GM20000 (cell line): ENCODE results near the gene STARD9.

Experiments
- DNase-seq: peaks from one replicate; pipeline ENCODE4 v3.0.0; 2012; ENCODE audit warnings: low spot score
- TF ChIP-seq, protein P1 (sequence below): IDR thresholded peaks from 2 replicates; pipeline ENCODE4 v1.5.1; 2012; ENCODE audit warnings: mild to moderate bottlenecking, control low read depth; ENCODE audit errors: extremely low read depth, missing control alignments

The STARD9 gene

DNA sequence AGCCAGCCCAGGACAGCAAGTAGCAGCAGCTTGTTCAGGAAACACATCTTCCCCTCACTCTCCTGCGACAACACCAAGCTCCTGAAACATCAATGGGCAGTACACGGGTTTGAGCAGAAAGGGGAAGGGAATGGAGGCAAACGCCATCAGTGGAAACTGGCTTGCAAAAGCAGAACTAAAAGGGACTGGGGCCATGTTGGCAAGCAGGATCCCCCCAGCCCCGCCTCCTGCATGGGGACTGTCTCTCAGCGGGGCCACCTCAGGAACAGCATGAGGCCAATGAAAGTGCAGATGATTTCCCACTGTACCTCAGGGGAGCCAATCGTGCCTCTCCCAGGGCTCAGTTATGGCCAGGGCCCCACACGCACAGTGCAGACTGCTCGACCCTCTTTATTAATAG lies 154.7 kb downstream of the STARD9 start:
- TF ChIP-seq, protein P1, sequence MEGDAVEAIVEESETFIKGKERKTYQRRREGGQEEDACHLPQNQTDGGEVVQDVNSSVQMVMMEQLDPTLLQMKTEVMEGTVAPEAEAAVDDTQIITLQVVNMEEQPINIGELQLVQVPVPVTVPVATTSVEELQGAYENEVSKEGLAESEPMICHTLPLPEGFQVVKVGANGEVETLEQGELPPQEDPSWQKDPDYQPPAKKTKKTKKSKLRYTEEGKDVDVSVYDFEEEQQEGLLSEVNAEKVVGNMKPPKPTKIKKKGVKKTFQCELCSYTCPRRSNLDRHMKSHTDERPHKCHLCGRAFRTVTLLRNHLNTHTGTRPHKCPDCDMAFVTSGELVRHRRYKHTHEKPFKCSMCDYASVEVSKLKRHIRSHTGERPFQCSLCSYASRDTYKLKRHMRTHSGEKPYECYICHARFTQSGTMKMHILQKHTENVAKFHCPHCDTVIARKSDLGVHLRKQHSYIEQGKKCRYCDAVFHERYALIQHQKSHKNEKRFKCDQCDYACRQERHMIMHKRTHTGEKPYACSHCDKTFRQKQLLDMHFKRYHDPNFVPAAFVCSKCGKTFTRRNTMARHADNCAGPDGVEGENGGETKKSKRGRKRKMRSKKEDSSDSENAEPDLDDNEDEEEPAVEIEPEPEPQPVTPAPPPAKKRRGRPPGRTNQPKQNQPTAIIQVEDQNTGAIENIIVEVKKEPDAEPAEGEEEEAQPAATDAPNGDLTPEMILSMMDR = no peak
- DNase-seq = no peak

DNA sequence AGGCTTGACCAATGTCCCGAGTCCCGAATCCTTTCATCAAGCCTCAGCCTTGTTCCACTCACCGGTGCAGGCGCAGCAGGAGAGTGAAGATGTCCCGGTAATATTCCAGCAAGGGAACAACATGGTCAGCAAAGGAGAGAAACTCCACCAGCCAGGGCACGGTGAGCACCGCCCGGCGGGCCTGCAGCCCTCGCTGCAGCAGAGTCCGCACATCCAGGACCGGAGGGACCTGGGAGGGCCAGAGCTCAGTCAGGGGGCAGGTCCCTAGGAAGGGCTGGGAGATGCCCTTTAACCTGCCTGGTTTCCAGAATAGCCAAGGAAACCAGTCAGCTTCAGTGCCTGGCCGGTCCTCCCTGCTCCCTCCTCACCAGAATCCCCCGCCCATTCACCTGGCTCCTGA lies 155.1 kb downstream of the STARD9 start:
- no peak for DNase-seq
- TF ChIP-seq, protein P1 = no peak

DNA sequence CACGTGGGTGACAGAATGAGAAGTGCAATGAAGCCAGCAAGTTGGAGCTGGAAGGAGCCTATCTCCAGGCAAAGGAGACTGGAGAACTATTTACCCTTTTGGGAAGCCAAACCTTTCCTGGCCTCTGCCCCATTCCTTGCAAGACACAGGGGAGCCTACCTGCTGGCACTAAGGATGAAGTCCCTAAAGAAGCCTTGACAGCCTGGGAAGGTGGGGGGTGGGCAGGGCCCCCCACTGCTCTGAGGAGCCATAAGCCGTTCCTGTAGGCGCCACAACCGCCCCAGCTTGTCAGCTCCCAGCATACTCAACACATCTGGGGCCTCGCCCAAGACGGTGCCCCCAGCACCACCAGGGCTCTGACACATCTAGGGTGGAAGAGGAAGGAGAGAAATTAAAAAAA lies 156.1 kb downstream of the STARD9 start:
- TF ChIP-seq, protein P1 = no peak
- DNase-seq = no peak

DNA sequence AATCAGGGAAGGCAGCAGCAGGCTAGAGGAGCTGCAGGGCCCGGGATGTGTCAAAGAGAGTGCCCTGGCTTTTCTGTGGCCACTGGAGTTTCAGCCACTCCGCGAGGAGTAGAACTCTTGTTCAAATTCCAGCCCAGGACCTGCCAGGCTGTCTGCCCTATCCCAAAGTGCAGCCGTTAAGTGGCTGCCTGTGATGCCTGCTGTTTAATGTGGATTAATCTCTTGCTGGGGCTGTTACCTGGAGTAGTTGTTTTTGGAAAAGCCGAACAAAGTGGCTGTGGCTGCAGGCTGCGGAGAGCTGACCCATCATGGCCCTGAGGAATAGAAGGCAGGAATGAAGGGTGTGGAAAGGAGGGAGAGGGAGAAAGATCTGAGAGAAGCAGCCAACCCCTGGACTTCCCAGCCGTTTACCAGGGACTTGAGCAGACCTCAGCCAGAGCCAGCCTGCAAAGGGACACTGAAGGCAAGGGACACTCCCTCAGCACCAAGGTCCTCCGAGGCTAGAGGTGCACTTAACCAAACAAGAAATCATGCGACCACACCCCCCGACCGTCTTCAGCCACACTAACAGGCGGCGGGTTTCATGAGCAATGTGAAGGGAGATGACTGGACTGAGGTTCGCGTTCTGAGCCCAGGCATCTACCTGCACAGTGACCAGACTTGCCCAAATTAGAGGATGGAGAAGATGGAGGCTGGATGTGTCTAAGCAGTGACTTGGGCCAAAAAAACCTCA lies 156.9 kb downstream of the STARD9 start:
- no peak for DNase-seq
- TF ChIP-seq, protein P1 = no peak

DNA sequence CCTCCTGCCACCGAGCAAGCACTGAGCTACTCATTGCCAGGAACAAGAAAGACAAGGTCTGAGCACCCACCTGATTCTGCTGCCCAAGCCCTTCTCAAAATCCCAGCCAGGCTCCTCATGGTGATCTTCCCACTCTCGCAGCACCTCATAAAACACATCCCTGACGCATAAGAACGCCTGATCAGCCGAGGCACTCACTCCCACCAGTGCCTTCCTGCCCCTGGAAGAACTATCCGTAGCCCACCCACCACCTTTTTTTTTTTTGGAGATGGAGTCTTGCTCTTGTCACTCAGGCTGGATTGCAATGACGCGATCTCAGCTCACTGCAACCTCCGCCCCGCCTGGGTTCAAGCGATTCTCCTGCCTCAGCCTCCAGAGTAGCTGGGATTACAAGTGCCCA lies 157.6 kb downstream of the STARD9 start:
- DNase-seq = no peak
- TF ChIP-seq, protein P1 = no peak

DNA sequence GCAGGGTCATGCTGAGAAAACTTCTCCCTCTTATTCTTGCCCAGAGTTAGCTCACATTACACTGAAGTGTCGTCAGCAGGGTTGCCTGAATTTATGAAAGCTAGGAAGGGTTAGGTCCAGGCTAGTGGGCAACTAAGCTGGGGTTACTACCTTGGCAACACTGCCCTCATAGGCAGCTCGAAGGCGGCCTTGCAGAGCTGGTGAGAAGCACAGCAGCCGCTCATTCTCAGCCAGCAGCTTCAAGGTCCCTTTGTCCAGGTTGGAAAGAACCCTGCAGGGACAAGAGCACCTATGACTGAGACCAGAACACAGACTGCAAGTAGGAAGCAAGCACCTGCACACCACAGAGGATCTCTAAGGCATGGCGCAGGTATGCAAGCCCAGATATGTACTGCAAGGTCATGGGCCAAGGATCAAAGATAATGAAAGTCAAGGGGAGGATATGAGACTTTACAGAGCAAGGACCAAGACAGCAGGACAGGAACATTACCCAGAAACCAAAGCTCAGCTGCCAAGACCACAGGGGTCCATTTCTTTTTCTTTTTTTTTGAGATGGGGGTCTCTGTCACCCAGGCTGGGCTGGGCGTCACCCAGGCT lies 158.8 kb downstream of the STARD9 start:
- TF ChIP-seq, protein P1 = no peak
- peak; percentile 48 for DNase-seq

DNA sequence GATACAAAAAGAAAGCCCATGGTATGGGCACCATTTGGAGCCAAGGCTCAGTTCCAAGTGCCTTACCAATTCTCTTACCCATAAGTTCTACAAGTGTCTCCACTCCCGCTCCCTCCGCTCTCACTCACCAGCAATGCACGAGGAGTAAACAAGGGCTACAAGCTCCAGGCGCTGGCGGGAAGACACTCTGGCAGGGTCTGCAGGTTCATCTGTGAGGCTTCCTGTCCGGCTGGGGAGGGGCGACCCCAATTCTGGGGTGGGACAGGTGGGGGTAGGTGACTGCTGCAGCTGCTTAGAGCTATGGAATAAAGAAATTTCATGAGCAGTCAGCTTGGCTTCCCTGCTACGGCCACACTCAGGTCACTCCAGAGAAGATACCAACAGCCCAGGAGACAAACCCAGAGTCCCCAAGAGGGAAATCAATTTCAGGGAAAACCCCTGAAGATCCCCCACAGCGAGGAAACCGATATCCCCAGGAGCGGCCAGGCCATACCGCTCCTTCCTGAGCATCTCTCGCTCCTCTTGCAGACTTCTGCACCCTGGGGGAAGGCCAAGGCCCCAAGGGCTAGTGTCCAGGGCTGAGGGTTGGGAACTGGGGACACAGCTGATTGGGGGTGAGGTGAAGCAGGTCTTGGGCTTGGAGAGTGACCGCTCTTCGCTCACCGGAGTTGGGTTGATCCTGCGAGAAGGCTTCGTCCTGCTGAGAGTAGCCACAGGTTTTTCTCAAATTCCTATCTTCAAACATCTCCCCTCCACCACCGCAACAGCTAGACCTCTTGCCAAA lies 160.2 kb downstream of the STARD9 start:
- TF ChIP-seq, protein P1 = no peak
- DNase-seq = no peak
